Measurements from ENCODE around the gene KCNA10.

Gene KCNA10

GRCh38 chr1:110519125-110519810 is at the start of gene KCNA10:
TSS of gene KCNA10 (minus strand) at chr1:110519175. CDS start at chr1:110518787, 388 bp downstream.
- DNase-seq (ENCODE audit: low read depth in 2 of 2): no peak

GRCh38 chr1:110566836-110567235 is 47.9 kb upstream of the KCNA10 start:
- DNase-seq (ENCODE audit: low read depth in 2 of 2): no peak

- DNase-seq (ENCODE audit: low read depth in 2 of 2): no peak
These were observed 46.6 kb upstream of the KCNA10 start for GRCh38 chr1:110565565-110565964.

DNA sequence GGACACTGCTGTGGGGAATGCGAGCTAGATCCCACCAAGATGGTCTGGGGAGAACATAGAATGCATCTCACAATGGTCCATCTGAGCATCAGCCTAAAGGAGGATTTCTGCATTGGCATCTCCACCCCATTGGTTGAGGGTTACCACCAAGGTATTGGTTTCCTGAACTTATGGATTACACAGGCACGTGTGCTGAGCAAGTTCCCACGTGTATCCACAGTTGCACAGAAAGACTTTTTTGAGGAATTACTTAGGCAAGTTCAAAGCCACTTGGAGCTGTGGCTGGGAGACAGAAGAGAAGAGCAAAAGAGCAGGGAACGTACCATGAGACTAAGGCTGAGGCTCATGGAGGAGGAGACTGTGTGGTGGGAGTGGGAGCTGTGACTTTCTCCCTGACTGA is 44.1 kb upstream of the KCNA10 start:
- no peak for DNase-seq (ENCODE audit: low read depth in 2 of 2)

DNA sequence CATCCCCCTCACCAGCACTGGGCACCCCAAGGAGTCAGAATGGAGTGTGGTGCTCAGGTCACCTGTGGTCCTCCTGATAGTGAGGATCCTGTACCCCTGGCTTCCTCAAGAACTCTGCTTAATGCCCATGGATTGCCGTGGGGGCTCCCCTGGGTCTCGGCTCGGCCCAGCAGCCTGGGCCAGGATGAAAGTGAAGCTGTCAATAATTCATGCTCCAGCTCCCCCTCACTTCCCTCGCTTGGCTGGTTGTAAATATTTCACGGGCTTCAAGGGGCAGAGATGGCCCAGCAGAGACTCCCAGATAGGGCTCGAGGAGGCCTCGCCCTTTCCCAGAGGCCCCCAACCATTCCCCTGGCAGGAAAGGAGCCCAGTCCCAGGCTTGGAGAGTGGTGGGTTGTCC is 42.6 kb upstream of the KCNA10 start:
- no peak for DNase-seq (ENCODE audit: low read depth in 2 of 2)

DNA sequence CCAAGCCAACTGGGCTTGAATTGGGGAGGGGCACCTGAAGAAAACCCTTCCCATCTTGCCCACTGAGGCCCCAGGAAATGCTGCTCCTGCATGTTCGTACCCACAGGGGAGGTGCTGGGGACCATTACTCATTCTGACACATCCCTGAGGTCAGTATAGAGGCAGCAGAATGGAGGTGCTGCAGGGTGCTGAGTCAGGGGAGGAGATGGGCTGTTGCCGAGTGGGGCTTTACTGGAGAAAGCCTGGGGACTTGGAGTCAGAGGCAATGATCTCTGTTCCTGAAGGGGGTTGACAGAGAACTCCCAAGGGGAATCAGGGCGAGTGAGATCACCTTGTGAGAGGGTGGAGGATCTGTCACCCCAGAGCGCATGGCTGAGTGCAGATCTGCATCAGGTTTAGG is 40.2 kb upstream of the KCNA10 start:
- DNase-seq (ENCODE audit: low read depth in 2 of 2): no peak

GRCh38 chr1:110557481-110557880 is 38.5 kb upstream of the KCNA10 start:
- no peak for DNase-seq (ENCODE audit: low read depth in 2 of 2)

- DNase-seq (ENCODE audit: low read depth in 2 of 2): no peak
These were observed 37.5 kb upstream of the KCNA10 start for GRCh38 chr1:110556471-110556807.

GRCh38 chr1:110555807-110556470 is 37.0 kb upstream of the KCNA10 start:
- no peak for DNase-seq (ENCODE audit: low read depth in 2 of 2)

- peak; percentile 43 to 49 for DNase-seq (ENCODE audit: low read depth in 2 of 2)
These were observed 36.2 kb upstream of the KCNA10 start for GRCh38 chr1:110554871-110555801.

DNA sequence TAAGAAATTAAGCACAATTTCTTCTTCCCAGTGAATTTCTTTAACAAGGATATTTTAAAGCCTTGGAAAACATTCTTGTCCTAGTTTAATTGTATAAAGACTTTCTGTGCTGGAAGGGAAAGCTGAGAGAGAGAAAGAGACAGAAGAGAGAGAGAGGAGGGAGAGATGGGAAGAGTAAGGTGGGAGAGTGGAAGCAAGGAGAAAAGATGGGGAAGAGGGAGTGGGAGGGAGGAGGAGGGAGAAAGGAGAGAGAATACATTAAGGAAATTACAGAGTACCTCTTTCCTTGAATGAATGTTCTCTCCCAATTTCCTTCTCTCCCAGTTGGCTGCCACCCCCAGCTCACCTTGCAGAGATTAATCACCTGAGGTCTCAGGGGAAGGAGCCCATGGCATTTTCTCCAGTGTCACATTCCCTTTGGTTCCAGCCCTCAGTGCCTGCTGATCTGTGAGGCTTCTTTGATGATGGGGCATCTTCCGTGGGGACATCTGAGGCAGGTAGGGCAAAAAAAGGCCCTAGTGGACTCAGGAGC is 32.4 kb upstream of the KCNA10 start:
- DNase-seq (ENCODE audit: low read depth in 2 of 2): no peak

DNA sequence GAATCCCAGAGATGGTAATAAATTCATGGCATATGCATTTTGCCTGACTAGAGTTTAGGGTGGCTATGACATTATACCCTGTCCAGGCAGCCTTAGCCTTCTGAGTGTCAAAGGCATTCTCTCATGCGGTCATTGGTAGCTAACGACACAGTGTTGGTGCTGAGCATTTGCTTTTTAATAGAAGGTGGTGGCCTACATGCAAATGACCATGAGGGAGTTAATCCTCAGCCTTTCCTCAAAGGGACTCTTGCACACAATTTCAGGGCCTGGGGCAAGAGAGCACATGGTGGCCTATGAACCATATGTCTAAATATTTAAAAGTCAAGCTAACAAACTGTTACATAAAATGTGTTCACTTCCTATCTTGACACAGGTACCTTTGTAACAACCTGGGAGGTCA is 30.9 kb upstream of the KCNA10 start:
- no peak for DNase-seq (ENCODE audit: low read depth in 2 of 2)

- no peak for DNase-seq (ENCODE audit: low read depth in 2 of 2)
These were observed 29.4 kb upstream of the KCNA10 start for GRCh38 chr1:110548381-110548780.

- DNase-seq (ENCODE audit: low read depth in 2 of 2): no peak
These were observed 28.0 kb upstream of the KCNA10 start for GRCh38 chr1:110547017-110547416.

- no peak for DNase-seq (ENCODE audit: low read depth in 2 of 2)
These were observed 26.5 kb upstream of the KCNA10 start for GRCh38 chr1:110545492-110545891.

- no peak for DNase-seq (ENCODE audit: low read depth in 2 of 2)
These were observed 25.8 kb upstream of the KCNA10 start for GRCh38 chr1:110544753-110545152.

- no peak for DNase-seq (ENCODE audit: low read depth in 2 of 2)
These were observed 23.8 kb upstream of the KCNA10 start for GRCh38 chr1:110542725-110543124.

DNA sequence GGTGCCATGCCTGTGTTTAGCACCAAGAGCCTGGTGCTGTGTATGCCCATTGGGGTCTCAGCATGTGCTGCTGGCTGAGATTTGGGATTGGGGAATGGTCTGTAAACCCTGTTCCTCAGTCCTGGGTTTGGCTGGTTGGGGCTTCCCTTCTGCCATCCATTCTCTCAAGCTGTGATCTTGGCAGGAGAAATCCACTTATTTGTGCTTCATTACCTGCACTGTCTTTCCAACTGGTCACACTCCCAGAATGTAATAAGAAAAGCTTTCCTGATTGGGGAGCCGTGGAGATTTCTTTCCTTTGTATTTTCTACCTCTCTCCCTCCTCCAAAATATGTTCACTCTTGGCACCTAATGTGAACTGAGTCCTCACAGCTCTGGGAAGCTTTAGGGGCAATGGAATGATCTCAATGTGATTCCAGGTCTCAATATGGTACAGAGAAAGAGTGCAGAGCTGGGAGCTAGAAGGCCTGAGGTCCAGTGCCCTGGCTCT is 23.0 kb upstream of the KCNA10 start:
- DNase-seq (ENCODE audit: low read depth in 2 of 2): no peak

- no peak for DNase-seq (ENCODE audit: low read depth in 2 of 2)
These were observed 22.1 kb upstream of the KCNA10 start for GRCh38 chr1:110540891-110541685.

DNA sequence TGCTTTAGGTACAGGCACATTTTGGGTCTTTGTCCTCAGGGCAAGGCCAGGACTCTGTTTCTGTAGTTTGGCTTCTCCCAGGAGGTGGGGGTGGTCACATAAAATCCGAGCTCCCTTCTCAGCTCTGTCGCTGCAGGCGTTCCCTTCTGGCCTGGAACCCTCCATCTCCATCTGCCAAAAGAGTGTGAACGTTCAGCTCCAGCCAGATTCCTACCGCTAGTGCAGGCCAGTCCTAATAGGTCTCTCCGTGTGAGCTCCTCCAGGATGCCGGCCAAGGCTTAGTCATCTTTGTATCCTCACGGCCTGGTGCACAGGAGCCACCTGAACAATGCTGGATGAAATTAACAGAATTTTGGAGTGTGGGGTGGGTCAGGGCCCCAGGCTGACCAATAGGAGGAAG is 19.9 kb upstream of the KCNA10 start:
- no peak for DNase-seq (ENCODE audit: low read depth in 2 of 2)

DNA sequence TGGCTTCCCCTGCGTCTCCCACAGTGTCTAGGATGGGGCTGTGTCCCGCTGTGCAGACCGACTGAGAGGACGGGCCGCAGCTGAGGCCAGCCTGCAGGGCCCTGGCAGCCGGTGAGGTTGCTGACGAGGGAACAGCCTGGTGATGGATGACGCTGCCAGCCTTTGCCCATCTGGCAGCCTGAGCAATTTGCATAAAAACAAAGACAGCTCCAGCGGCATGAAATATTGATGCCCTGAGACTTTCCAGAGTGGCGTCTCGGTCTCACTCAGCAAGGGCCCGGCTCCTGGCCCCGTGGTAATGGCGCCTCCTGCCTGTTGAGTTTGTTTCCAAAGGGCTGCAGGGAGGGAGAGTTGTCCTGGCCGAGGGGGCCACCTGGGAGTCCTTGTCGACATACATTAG is 19.1 kb upstream of the KCNA10 start:
- DNase-seq (ENCODE audit: low read depth in 2 of 2): no peak

Data from stimulated activated CD4-positive, alpha-beta T cell treated with anti-CD3 and anti-CD28 coated beads, Interleukin-4, amount 100 ng/mL, for 48 hours (primary cell).